H1 (cell line): ENCODE measurements around the gene SH3PXD2A. TPM values are rescaled to one million over a fixed set of nuclear protein-coding genes. Genes with fewer than 3 reads are reported as not detected.

Source experiments
- CTCF ChIA-PET: fragments of 300-600 bp; sonication (Branson Sonifier 250); formaldehyde crosslinking; loops from one replicate; lab custom pipeline; 2021; ENCODE audit not compliant: partially characterized antibody; lab: Charles Lee
- POLR2A ChIA-PET: fragments of 300-600 bp; sonication (Branson Sonifier 250); formaldehyde crosslinking; loops from one replicate; lab custom pipeline; 2021; ENCODE audit warnings: inconsistent platforms; ENCODE audit not compliant: partially characterized antibody; lab: Charles Lee
- DNase-seq, 2 experiments: peaks; one replicate each; pipeline versions ENCODE4 v3.0.0 to v3.0.0-alpha.2; 2010 to 2022; ENCODE audit warnings: low spot score in 2 of 2, low read depth in 1 of 2, mixed read lengths in 1 of 2
- FAIRE-seq: peaks from 2 replicates; lab custom pipeline; 2011; peaks lifted over from hg19 to GRCh38; lab: Jason Lieb, UNC
- H2AFZ ChIP-seq: 2 replicates; pipeline ENCODE4 v1.8.1; 2012; ENCODE audit warnings: low read length, inconsistent platforms
- H2AK5ac ChIP-seq: 2 replicates; pipeline ENCODE4 v1.6.1; 2013; ENCODE audit warnings: low read depth, low read length
- H2BK120ac ChIP-seq: replicated peaks from 2 replicates; pipeline ENCODE3; 2013; ENCODE audit warnings: low read depth, low read length, inconsistent platforms
- H2BK12ac ChIP-seq: 2 replicates; pipeline ENCODE4 v1.6.1; 2013; ENCODE audit warnings: low read depth, low read length
- H2BK15ac ChIP-seq: 2 replicates; pipeline ENCODE4 v1.6.1; 2013; ENCODE audit warnings: low read length
- H2BK20ac ChIP-seq: 2 replicates; pipeline ENCODE4 v1.6.1; 2013; ENCODE audit warnings: low read length
- H2BK5ac ChIP-seq: 2 replicates; pipeline ENCODE4 v1.6.1; 2013; ENCODE audit warnings: low read depth, low read length
- H3K14ac ChIP-seq: 2 replicates; pipeline ENCODE4 v1.6.1; 2013; ENCODE audit warnings: inconsistent platforms; ENCODE audit not compliant: insufficient read length
- H3K18ac ChIP-seq: 2 replicates; pipeline ENCODE4 v1.6.1; 2013; ENCODE audit warnings: low read length; ENCODE audit errors: extremely low read depth
- H3K23ac ChIP-seq: 2 replicates; pipeline ENCODE4 v1.6.1; 2013; ENCODE audit warnings: inconsistent platforms; ENCODE audit not compliant: insufficient read length
- H3K23me2 ChIP-seq: 2 replicates; pipeline ENCODE4 v1.6.1; 2013; ENCODE audit warnings: low read depth, low read length
- H3K27ac ChIP-seq: 2 replicates; pipeline ENCODE4 v1.6.1; 2011; ENCODE audit warnings: low read depth, low read length, inconsistent platforms
- H3K27me3 ChIP-seq, 4 experiments: replicated peaks in 1 of 4; 1 replicate in 1 of 4; 2 replicates in 3 of 4; pipeline versions ENCODE4 v1.6.1 to v1.8.1; 2011 to 2013; ENCODE audit warnings: low read length in 3 of 4, mild to moderate bottlenecking in 3 of 4, inconsistent platforms in 2 of 4, mixed read lengths in 2 of 4, moderate library complexity in 1 of 4; ENCODE audit not compliant: control insufficient read depth in 3 of 4, insufficient read depth in 3 of 4; ENCODE audit errors: extremely low read depth in 1 of 4
- H3K36me3 ChIP-seq, 4 experiments: 2 replicates each; pipeline versions ENCODE4 v1.6.1 to v1.8.1; 2011 to 2013; ENCODE audit warnings: mild to moderate bottlenecking in 4 of 4, low read length in 3 of 4, moderate library complexity in 2 of 4, control low read depth in 1 of 4, inconsistent platforms in 1 of 4; ENCODE audit not compliant: insufficient read depth in 4 of 4, control insufficient read depth in 2 of 4
- H3K4ac ChIP-seq: replicated peaks from 2 replicates; pipeline ENCODE3; 2013; ENCODE audit warnings: low read length, low read depth, mixed read lengths, inconsistent platforms; ENCODE audit not compliant: insufficient read length
- H3K4me1 ChIP-seq, 4 experiments: replicated peaks in 1 of 4; 1 replicate in 1 of 4; 2 replicates in 3 of 4; pipeline versions ENCODE4 v1.6.1 to v1.8.1; 2011 to 2013; ENCODE audit warnings: low read length in 3 of 4, inconsistent platforms in 2 of 4, mixed read lengths in 1 of 4; ENCODE audit not compliant: insufficient read depth in 4 of 4, control insufficient read depth in 3 of 4
- H3K4me2 ChIP-seq, 2 experiments: 2 replicates each; pipeline versions ENCODE4 v1.6.1 to v1.8.1; 2011 to 2013; ENCODE audit warnings: low read depth in 2 of 2, low read length in 2 of 2, control low read depth in 1 of 2, inconsistent platforms in 1 of 2, mild to moderate bottlenecking in 1 of 2; ENCODE audit not compliant: insufficient read depth in 1 of 2
- H3K4me3 ChIP-seq, 4 experiments: fragments of 200-600, 300-600 bp in 1 of 4; sonication (generic), shearing (Covaris generic), sonication (Bioruptor Twin) in 1 of 4; 2 replicates each; pipeline versions ENCODE4 v1.5.1 to v1.8.1; 2011 to 2016; ENCODE audit warnings: low read length in 4 of 4, low read depth in 3 of 4, control low read depth in 2 of 4, inconsistent platforms in 2 of 4, mild to moderate bottlenecking in 2 of 4, mixed read lengths in 1 of 4, moderate library complexity in 1 of 4; ENCODE audit not compliant: insufficient read depth in 2 of 4; ENCODE audit errors: extremely low read depth in 1 of 4
- H3K56ac ChIP-seq: replicated peaks from 2 replicates; pipeline ENCODE3; 2013; ENCODE audit warnings: low read depth, mild to moderate bottlenecking, mixed read lengths, low read length, inconsistent platforms; ENCODE audit not compliant: insufficient read length
- H3K79me1 ChIP-seq: 2 replicates; pipeline ENCODE4 v1.6.1; 2013; ENCODE audit warnings: low read depth, low read length, control low read depth
- H3K79me2 ChIP-seq, 2 experiments: 2 replicates each; pipeline versions ENCODE4 v1.6.1 to v1.8.1; 2012 to 2013; ENCODE audit warnings: low read length in 2 of 2, mild to moderate bottlenecking in 2 of 2, inconsistent platforms in 1 of 2; ENCODE audit not compliant: insufficient read depth in 2 of 2, control insufficient read depth in 1 of 2
- H3K9ac ChIP-seq, 4 experiments: replicated peaks in 1 of 4; 1 replicate in 1 of 4; 2 replicates in 3 of 4; pipeline versions ENCODE4 v1.6.1 to v1.8.1; 2011 to 2013; ENCODE audit warnings: low read depth in 3 of 4, low read length in 3 of 4, control low read depth in 2 of 4, mild to moderate bottlenecking in 2 of 4, moderate library complexity in 2 of 4, inconsistent platforms in 1 of 4; ENCODE audit errors: extremely low read depth in 1 of 4
- H3K9me3 ChIP-seq, 2 experiments: 2 replicates each; pipeline versions ENCODE4 v1.6.1 to v1.8.1; 2012 to 2013; ENCODE audit warnings: mild to moderate bottlenecking in 2 of 2, moderate library complexity in 2 of 2, control low read depth in 1 of 2, inconsistent platforms in 1 of 2, low read depth in 1 of 2, low read length in 1 of 2, mixed read lengths in 1 of 2; ENCODE audit not compliant: insufficient read depth in 2 of 2
- H4K20me1 ChIP-seq, 2 experiments: replicated peaks in 1 of 2; 2 replicates each; pipeline versions ENCODE3 to v1.8.1; 2011 to 2013; ENCODE audit warnings: inconsistent platforms in 2 of 2, low read length in 2 of 2, mild to moderate bottlenecking in 1 of 2; ENCODE audit not compliant: insufficient read depth in 2 of 2, control insufficient read depth in 1 of 2
- H4K5ac ChIP-seq: 2 replicates; pipeline ENCODE4 v1.6.1; 2013; ENCODE audit warnings: low read length, low read depth, mixed read lengths, inconsistent platforms; ENCODE audit not compliant: insufficient read length
- H4K8ac ChIP-seq: 2 replicates; pipeline ENCODE4 v1.8.0; 2013; ENCODE audit warnings: mild to moderate bottlenecking, moderate library complexity, low read length, inconsistent platforms; ENCODE audit not compliant: insufficient read depth; ENCODE audit errors: extremely low read depth
- H4K91ac ChIP-seq: replicated peaks from 2 replicates; pipeline ENCODE3; 2013; ENCODE audit warnings: low read length, mixed read lengths, inconsistent platforms; ENCODE audit not compliant: insufficient read length
- BRCA1 ChIP-seq: IDR thresholded peaks from 2 replicates; pipeline ENCODE4 v1.6.1; 2012; ENCODE audit warnings: low read depth, low read length, improper control_type of control experiment
- TBP ChIP-seq: IDR thresholded peaks from 2 replicates; pipeline ENCODE4 v1.6.1; 2011; ENCODE audit warnings: low read depth, low read length, improper control_type of control experiment
- WGBS, 2 experiments: shearing (Covaris generic) in 1 of 2; methylation state at CpG; one replicate each; pipeline versions ENCODE4 v1.1.6 to v1.1.7; 2013 to 2015; ENCODE audit warnings: low lambda C conversion rate in 2 of 2, mixed read lengths in 2 of 2, inconsistent platforms in 1 of 2, low coverage in 1 of 2, missing lambda C conversion rate in 1 of 2; ENCODE audit not compliant: insufficient replicate concordance in 2 of 2, insufficient coverage in 1 of 2, insufficient read length in 1 of 2; ENCODE audit errors: extremely low coverage in 1 of 2, missing lambda C conversion rate in 1 of 2; 5-methylcytosine and 5-hydroxymethylcytosine counted together
- polyA plus RNA-seq, 7 experiments: library from polyadenylated mRNA; depleted of rRNA in 3 of 7; stranded (reverse) in 5 of 7; unstranded in 2 of 7; fragments of >200 nt in 5 of 7; fragments of 200-250 nt in 2 of 7; gene quantifications; 1 replicate in 5 of 7; 2 replicates in 1 of 7; 4 replicates in 1 of 7; pipeline versions ENCODE4 v1.2.1 to v1.2.3, GENCODE V29; 2011 to 2013; ENCODE audit warnings: missing spikeins in 2 of 7, mixed read lengths in 2 of 7
- total RNA-seq: library from RNA; stranded (reverse); fragmentation: NEBNext Ultra II Directional; extraction: Animal tissue kit (Norgen Biotek cat#: 25700); gene quantifications from 2 replicates; pipeline ENCODE4 v1.2.1, GENCODE V29; 2021

The SH3PXD2A gene
- total and polyA plus RNA-seq, 2 of the 8 experiments (the other 6 are each of a cell fraction or from before 2014, with no cell fraction given) = 5.4 to 16.3 TPM

DNA sequence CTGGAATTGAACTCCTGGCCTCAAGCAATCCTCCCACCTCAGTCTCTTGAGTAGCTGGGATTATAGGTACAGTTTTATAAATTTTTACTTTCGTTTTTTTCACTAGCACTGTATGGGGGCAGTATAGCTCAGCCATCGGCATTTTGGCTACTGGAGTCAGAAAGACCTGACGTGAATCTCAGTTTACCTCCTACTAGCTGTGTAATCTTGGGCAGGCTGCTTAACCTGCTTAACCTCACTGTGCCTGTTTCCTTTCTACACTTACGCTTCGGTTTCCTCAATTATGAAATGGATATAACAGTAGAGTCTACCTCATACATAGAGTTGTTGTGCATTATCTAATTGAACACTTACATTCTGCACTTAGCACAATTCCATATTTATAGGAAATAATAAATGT is 45.9 kb upstream of the SH3PXD2A start:
- WGBS, 2 experiments = 92% methylated on average over 5 of the region's 5 CpGs; no CpG with 5 or more reads in 1 of the 2 experiments
- Histone ChIP-seq H3K23ac (no peak overlapping the region), H3K79me1 (no peaks in the 10 kb centered on the region), H2BK5ac (no peak overlapping the region), H4K5ac (no peak overlapping the region), H3K23me2 (no peaks in the 10 kb centered on the region), H3K4me3 (no peak overlapping the region), H3K79me2 (no peaks in the 10 kb centered on the region), H2BK12ac (no peak overlapping the region), H4K20me1 (no peaks in the 10 kb centered on the region), H4K91ac (no peak overlapping the region), H3K14ac (no peak overlapping the region), H3K4me2 (no peak overlapping the region), H3K18ac (no peak overlapping the region), H2BK120ac (no peak overlapping the region), H3K27me3 (no peaks in the 10 kb centered on the region), H2AFZ (no peak overlapping the region), H3K9ac (no peak overlapping the region), H3K36me3 (no peaks in the 10 kb centered on the region; a peak in 4 of 8 replicates), H2BK20ac (no peak overlapping the region), H3K9me3 (no peaks in the 10 kb centered on the region), H2BK15ac (no peak overlapping the region), H4K8ac (no peak overlapping the region), H3K4ac (no peak overlapping the region), H3K4me1 (peaks cover 0 to 4% (median 0%) of the 10 kb centered on the region in 4 experiments; a peak in 1 of 7 replicates), H3K56ac (no peak overlapping the region), H2AK5ac (no peak overlapping the region), H3K27ac (no peak overlapping the region)
- no peak for FAIRE-seq
- POLR2A ChIA-PET = interaction anchor here (1.1 to 2.2 kb wide), 3 partner anchors 10 to 220 kb away, joined by 3 to 6 read pairs (median 4); no protein-coding TSS in a partner anchor
- CTCF ChIA-PET = interaction anchor here (0.8 to 5.9 kb wide), 10 partner anchors 11 to 312 kb away, joined by 3 to 49 read pairs (median 3); no protein-coding TSS in a partner anchor
- no peak for DNase-seq
- TF ChIP-seq BRCA1 = no peak
- no peak for TF ChIP-seq TBP
